T-helper 17 cell (primary cell): ENCODE data around the gene ISYNA1. TPM values are rescaled to one million over a fixed set of nuclear protein-coding genes. Genes with fewer than 3 reads are reported as not detected.

Experiments
- ATAC-seq: fragments of 150-1000 bp; cut with Tn5 transposase; 2 replicates; pipeline ENCODE4 v1.10.0; 2021; ENCODE audit warnings: mild to moderate bottlenecking, moderate library complexity
- DNase-seq, 3 donors: peaks; one replicate each; pipeline versions ENCODE4 v3.0.0 to v3.0.0-alpha.2; 2020 to 2021
- H3K9me3 ChIP-seq: one replicate; pipeline ENCODE4 v1.7.0; 2013; ENCODE audit warnings: low read length, mild to moderate bottlenecking; ENCODE audit not compliant: control insufficient read depth, poor library complexity, severe bottlenecking
- H3K27ac Mint-ChIP-seq: one replicate; pipeline ENCODE4 v1.8.0; 2022; ENCODE audit warnings: mild to moderate bottlenecking, moderate library complexity, mixed read lengths
- H3K27me3 Mint-ChIP-seq: one replicate; pipeline ENCODE4 v1.8.0; 2022; ENCODE audit warnings: mixed read lengths
- H3K36me3 Mint-ChIP-seq: one replicate; pipeline ENCODE4 v1.8.0; 2022; ENCODE audit warnings: low read depth, mixed read lengths
- H3K4me1 Mint-ChIP-seq: one replicate; pipeline ENCODE4 v1.8.0; 2022; ENCODE audit warnings: mild to moderate bottlenecking, mixed read lengths
- H3K4me3 Mint-ChIP-seq: one replicate; pipeline ENCODE4 v1.8.0; 2022; ENCODE audit warnings: mild to moderate bottlenecking, moderate library complexity, mixed read lengths
- total RNA-seq, 4 donors: library from RNA in 2 of 4; stranded (reverse) in 2 of 4; gene quantifications; one replicate each; pipeline ENCODE4 v1.2.3 and lab custom pipeline; 2022 to 2026

ISYNA1 gene
- total RNA-seq, 2 donors from 2014 or later: 37.6 to 39.6 TPM

DNA sequence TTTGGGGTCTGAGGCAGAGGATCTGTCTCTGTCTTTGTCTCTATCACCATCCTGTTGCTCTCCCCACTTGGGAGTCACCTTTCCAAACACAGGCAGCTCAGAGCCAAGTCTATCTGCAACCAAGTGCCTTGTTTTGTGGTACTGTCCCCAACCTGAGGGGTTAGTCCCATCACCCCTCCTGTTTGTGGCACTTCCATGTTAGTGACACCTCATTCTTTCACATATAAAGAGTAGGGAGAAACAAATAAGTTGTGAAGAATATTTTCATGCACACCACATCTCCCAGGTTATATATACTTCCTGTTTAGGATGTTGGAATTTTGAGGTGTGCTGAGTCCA, 48.2 kb downstream of the ISYNA1 start:
- ATAC-seq (no peak), DNase-seq (no peak)
- peaks cover 9% of the 10 kb centered on the region for H3K4me1 Mint-ChIP-seq
- peaks cover 37% of the 10 kb centered on the region for H3K27me3 Mint-ChIP-seq
- peak overlapping the region; percentile 70 for H3K4me3 Mint-ChIP-seq
- peak overlapping the region; percentile 43 for H3K27ac Mint-ChIP-seq
- H3K9me3 ChIP-seq: no peaks in the 10 kb centered on the region
- no peaks in the 10 kb centered on the region for H3K36me3 Mint-ChIP-seq

DNA sequence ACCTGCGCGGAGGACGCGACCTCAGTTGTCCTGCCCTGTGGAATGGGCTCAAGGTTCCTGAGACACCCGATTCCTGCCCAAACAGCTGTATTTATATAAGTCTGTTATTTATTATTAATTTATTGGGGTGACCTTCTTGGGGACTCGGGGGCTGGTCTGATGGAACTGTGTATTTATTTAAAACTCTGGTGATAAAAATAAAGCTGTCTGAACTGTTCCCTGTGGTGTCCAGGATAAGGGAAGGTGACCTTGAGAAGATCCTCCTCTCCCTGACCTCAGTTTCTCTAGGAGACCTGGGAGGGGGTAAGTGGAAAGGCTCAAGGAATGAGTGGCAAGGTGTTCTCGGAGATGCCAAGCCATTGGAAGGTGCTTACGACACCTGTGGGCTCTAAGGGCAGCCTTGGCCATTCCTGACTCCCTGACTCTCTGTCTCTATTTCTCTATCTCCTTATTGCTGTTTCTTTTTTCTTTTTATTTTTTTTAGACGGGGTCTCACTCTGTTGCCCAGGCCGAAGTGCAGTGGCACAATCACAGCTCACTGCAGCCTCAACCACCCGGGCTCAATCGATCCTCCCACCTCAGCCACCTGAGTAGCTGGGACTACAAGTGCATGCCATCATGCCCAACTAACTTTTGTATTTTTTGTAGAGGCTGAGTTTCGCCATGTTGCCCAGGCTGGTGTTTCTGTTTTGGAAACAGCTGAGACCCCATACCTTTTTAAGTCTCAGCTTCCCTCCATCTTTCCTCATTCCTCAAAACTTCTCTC, 48.8 kb downstream of the ISYNA1 start:
- H3K27me3 Mint-ChIP-seq: peaks cover 41% of the 10 kb centered on the region
- ATAC-seq: no peak

DNA sequence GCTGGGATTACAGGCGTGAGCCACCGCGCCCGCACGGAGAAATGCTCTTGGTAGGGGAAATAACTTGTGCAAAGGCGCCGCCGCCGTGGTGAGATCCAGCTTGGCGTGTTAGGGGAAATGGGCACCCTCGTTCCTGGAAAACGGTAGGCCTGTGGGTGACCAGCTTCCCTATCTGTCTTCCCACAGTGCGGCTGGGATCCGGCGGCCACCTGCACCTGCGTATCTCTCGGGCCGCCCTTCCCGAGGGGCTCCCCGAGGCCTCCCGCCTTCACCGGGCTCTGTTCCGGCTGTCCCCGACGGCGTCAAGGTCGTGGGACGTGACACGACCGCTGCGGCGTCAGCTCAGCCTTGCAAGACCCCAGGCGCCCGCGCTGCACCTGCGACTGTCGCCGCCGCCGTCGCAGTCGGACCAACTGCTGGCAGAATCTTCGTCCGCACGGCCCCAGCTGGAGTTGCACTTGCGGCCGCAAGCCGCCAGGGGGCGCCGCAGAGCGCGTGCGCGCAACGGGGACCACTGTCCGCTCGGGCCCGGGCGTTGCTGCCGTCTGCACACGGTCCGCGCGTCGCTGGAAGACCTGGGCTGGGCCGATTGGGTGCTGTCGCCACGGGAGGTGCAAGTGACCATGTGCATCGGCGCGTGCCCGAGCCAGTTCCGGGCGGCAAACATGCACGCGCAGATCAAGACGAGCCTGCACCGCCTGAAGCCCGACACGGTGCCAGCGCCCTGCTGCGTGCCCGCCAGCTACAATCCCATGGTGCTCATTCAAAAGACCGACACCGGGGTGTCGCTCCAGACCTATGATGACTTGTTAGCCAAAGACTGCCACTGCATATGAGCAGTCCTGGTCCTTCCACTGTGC, 49.6 kb downstream of the ISYNA1 start:
- no peaks in the 10 kb centered on the region for H3K36me3 Mint-ChIP-seq
- peak overlapping the region; percentile 81 for H3K4me3 Mint-ChIP-seq
- H3K27ac Mint-ChIP-seq: peak overlapping the region; percentile 53
- peak; percentile 70 to 73 (median 71) for DNase-seq
- peaks cover 9% of the 10 kb centered on the region for H3K4me1 Mint-ChIP-seq
- ATAC-seq: peak; percentile 92
- peaks cover 43% of the 10 kb centered on the region for H3K27me3 Mint-ChIP-seq
- no peaks in the 10 kb centered on the region for H3K9me3 ChIP-seq

More for the DNA sequence above, 48.8 kb downstream of the ISYNA1 start:
- no peak for DNase-seq
- H3K9me3 ChIP-seq: no peaks in the 10 kb centered on the region
- Mint-ChIP-seq H3K27ac (peak overlapping the region; percentile 43), H3K4me3 (peak overlapping the region; percentile 81), H3K36me3 (no peaks in the 10 kb centered on the region), H3K4me1 (peaks cover 9% of the 10 kb centered on the region)

DNA sequence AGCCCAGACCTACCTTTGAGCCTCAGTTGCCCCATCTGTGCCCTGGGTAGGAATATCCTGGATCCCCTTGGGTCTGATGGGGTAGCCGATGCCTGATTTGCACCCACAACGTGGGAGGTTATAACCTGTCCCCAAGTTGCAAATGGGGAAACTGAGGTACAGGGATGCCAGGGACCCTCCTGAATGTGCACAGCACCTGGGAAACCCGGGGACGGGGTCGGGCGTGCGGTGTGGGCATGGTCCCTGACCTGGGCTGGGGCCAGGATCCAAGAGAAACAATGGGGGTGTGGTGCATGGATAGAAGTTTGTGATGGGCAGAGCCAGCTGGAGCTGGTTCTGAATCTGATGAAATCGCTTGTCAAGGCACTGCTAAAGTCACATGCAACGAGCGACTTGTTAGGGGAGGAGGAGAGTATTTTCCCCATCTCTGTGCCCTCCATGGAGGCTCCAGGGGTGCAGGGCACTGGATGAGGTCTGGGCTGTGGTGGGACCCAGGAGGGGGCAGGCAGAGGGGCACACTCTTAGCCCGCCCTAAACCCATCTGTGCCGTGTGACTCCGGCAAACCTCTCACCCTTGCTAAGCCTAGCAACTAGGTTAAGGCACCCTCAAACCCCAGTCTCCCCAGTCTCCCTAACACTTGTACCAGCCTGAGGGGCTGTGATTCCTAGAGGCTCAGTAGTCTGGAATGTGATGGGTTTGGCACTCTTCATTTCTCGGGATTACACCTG, 51.2 kb downstream of the ISYNA1 start:
- no peaks in the 10 kb centered on the region for H3K36me3 Mint-ChIP-seq

DNA sequence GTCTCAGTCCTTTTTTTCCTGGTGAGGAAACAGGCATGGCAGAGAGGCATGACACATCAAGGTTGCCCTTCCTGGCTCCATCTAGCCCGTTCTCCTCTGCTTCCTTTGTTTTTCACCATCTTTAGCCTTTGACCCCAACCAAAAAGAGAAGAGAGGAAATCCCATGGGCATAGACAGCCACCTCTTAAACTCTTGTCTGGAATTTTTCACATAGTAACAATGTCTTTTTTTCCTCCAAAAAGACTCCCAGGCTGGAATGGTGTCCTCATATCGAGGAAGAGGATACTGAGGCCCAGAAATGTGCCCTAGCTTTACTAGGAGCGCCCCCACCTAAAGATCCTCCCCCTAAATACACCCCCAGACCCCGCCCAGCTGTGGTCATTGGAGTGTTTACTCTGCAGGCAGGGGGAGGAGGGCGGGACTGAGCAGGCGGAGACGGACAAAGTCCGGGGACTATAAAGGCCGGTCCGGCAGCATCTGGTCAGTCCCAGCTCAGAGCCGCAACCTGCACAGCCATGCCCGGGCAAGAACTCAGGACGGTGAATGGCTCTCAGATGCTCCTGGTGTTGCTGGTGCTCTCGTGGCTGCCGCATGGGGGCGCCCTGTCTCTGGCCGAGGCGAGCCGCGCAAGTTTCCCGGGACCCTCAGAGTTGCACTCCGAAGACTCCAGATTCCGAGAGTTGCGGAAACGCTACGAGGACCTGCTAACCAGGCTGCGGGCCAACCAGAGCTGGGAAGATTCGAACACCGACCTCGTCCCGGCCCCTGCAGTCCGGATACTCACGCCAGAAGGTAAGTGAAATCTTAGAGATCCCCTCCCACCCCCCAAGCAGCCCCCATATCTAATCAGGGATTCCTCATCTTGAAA, 52.0 kb downstream of the ISYNA1 start, which contains the start of gene GDF15:
Gene GDF15 (plus strand): TSS at position 484 of the 868 bp plus-strand sequence. CDS start 32 bp downstream, at position 516.
- DNase-seq (no peak), ATAC-seq (no peak)
- Mint-ChIP-seq H3K4me3 (no peak within 1 kb of the TSS), H3K27ac (no peak within 1 kb of the TSS), H3K4me1 (peaks cover 9% of the 10 kb centered on the region), H3K27me3 (peaks cover 51% of the 10 kb centered on the region), H3K36me3 (no peaks in the 10 kb centered on the region)
- H3K9me3 ChIP-seq: no peaks in the 10 kb centered on the region

More for the DNA sequence above, 51.2 kb downstream of the ISYNA1 start:
- H3K27me3 Mint-ChIP-seq: peaks cover 53% of the 10 kb centered on the region
- ATAC-seq (no peak), DNase-seq (no peak)
- H3K4me1 Mint-ChIP-seq: peaks cover 9% of the 10 kb centered on the region
- no peaks in the 10 kb centered on the region for H3K9me3 ChIP-seq
- no peak overlapping the region for H3K4me3 Mint-ChIP-seq
- H3K27ac Mint-ChIP-seq: no peak overlapping the region

DNA sequence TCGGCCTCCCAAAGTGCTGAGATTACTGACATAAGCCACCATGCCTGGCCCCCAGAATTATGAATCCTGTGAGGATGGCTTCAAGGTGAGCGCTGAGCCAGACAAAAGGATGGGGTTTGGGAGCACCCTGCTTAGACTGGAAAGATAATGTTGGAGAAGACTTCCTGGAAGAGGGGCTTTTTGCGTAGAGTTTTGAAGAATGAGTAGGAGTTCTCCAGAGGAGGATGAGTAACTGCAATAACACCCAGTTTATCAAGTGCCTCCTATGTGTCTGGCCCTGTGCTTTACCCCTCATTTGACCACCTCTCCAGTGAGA, 52.6 kb downstream of the ISYNA1 start:
- DNase-seq (no peak), ATAC-seq (no peak)
- peaks cover 46% of the 10 kb centered on the region for H3K27me3 Mint-ChIP-seq
- H3K4me1 Mint-ChIP-seq: peaks cover 9% of the 10 kb centered on the region
- no peaks in the 10 kb centered on the region for H3K36me3 Mint-ChIP-seq
- no peak overlapping the region for H3K27ac Mint-ChIP-seq
- H3K4me3 Mint-ChIP-seq: no peak overlapping the region
- no peaks in the 10 kb centered on the region for H3K9me3 ChIP-seq

DNA sequence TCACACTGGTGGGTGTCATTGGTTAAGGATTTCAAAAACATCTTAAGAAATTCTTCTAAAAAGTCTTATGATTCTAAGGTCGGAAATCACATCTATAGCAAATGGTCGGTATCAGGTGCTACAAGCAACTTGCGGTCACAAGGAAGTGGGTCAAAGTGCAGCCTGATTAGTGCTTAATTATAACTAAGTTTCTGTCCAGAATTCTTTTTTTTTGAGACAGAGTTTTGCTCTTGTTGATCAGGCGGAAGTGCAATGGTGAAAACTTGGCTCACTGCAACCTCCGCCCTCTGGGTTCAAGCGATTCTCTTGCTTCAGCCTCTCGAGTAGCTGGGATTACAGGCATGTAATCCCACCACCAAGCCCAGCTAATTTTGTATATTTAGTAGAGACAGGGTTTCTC, 53.2 kb downstream of the ISYNA1 start:
- Mint-ChIP-seq H3K4me3 (no peak overlapping the region), H3K27ac (no peak overlapping the region), H3K4me1 (peaks cover 9% of the 10 kb centered on the region), H3K27me3 (peaks cover 46% of the 10 kb centered on the region), H3K36me3 (no peaks in the 10 kb centered on the region)
- H3K9me3 ChIP-seq: no peaks in the 10 kb centered on the region
- DNase-seq: no peak
- ATAC-seq: no peak

Other genes with a start within 250 kb of the ISYNA1 start
- gene MPV17L2, start 244.9 kb downstream of the ISYNA1 start, total RNA-seq: 1 to 10 TPM; 3.8 TPM
- 10 to 100 TPM in 1 of 2 donors, 1 to 10 TPM in 1; 7.4 to 15.3 TPM for gene RAB3A, start 234.1 kb downstream of the ISYNA1 start, total RNA-seq
- gene PDE4C, start 211.7 kb downstream of the ISYNA1 start, total RNA-seq: under 1 TPM in 1 of 2 donors, not detected in 1; 0.31 TPM
- gene IQCN, start 163.7 kb downstream of the ISYNA1 start, total RNA-seq: 10 to 100 TPM; 16.5 to 21.9 TPM
- gene JUND, start 156.5 kb downstream of the ISYNA1 start, total RNA-seq: 1,000 to 10,000 TPM; 1,212 to 1,401 TPM
- 10 to 100 TPM; 43.3 to 46.6 TPM for gene LSM4, start 115.1 kb downstream of the ISYNA1 start, total RNA-seq
- gene PGPEP1, start 97.5 kb downstream of the ISYNA1 start, total RNA-seq: 10 to 100 TPM; 22.0 to 28.3 TPM
- gene GDF15, start 52.0 kb downstream of the ISYNA1 start, total RNA-seq: under 1 TPM; 0.29 to 0.85 TPM
- 1 to 10 TPM in 1 of 2 donors, under 1 TPM in 1; 0.63 to 3.2 TPM for gene LRRC25, start 40.5 kb downstream of the ISYNA1 start, total RNA-seq
- gene SSBP4, start 18.7 kb downstream of the ISYNA1 start, total RNA-seq: 100 to 1,000 TPM; 112 to 113 TPM
- 10 to 100 TPM; 51.0 to 62.8 TPM for gene ELL, start 83.9 kb upstream of the ISYNA1 start, total RNA-seq
- gene FKBP8, start 105.4 kb upstream of the ISYNA1 start, total RNA-seq: 100 to 1,000 TPM; 149 to 186 TPM
- gene KXD1, start 119.7 kb upstream of the ISYNA1 start, total RNA-seq: 10 to 100 TPM; 69.6 to 78.5 TPM
- 1,000 to 10,000 TPM; 1,880 to 1,939 TPM for gene UBA52, start 133.7 kb upstream of the ISYNA1 start, total RNA-seq
- 10 to 100 TPM; 89.1 to 97.1 TPM for gene REX1BD, start 150.7 kb upstream of the ISYNA1 start, total RNA-seq
- not detected for gene CRLF1, start 168.7 kb upstream of the ISYNA1 start, total RNA-seq
- under 1 TPM in 1 of 2 donors, not detected in 1; 0.29 TPM for gene TMEM59L, start 174.7 kb upstream of the ISYNA1 start, total RNA-seq
- gene KLHL26, start 198.9 kb upstream of the ISYNA1 start, total RNA-seq: 10 to 100 TPM; 13.0 to 17.9 TPM
- gene CRTC1, start 245.5 kb upstream of the ISYNA1 start, total RNA-seq: 10 to 100 TPM; 14.4 to 15.3 TPM